GM12878 (cell line): Measurements from ENCODE around the gene RBM7. TPM values are rescaled to one million over a fixed set of nuclear protein-coding genes. Genes with fewer than 3 reads are reported as not detected.

ENCODE experiments used
- ATAC-seq: fragments of 200-7000 bp; cut with Tn5 transposase; 3 replicates; pipeline ENCODE4 v1.9.1; 2020; ENCODE audit warnings: mild to moderate bottlenecking, moderate library complexity
- BruUV-seq: library from RNA; stranded (reverse); fragments of 400-500 nt; replicated peaks from 2 replicates; lab custom pipeline; 2021; lab: Mats Ljungman, UMichigan
- CTCF ChIA-PET: fragments of 300-600 bp; sonication (Branson Sonifier 250); formaldehyde crosslinking; extraction: SDS; loops from one replicate; lab custom pipeline; 2021; ENCODE audit warnings: inconsistent platforms; lab: Yijun Ruan, JAX
- POLR2A ChIA-PET: fragments of 350-600 bp; formaldehyde crosslinking; extraction: SDS; loops from one replicate; lab custom pipeline; 2021; ENCODE audit warnings: inconsistent platforms; lab: Charles Lee
- RAD21 ChIA-PET: fragments of 300-600 bp; sonication (Branson Sonifier 250); formaldehyde crosslinking; loops from one replicate; lab custom pipeline; 2023; ENCODE audit warnings: antibody characterized with exemption; ENCODE audit not compliant: unreplicated experiment; lab: Charles Lee
- SMC1A ChIA-PET: fragments of 300-600 bp; sonication (Branson Sonifier 250); formaldehyde crosslinking; loops from one replicate; lab custom pipeline; 2023; ENCODE audit not compliant: unreplicated experiment, uncharacterized antibody; lab: Charles Lee
- DNase-seq: peaks from one replicate; pipeline ENCODE4 v3.0.0-alpha.2; 2011; ENCODE audit warnings: low read depth, low spot score
- FAIRE-seq: peaks from 3 replicates; lab custom pipeline; 2011; peaks lifted over from hg19 to GRCh38; lab: Jason Lieb, UNC
- H2AFZ ChIP-seq: 2 replicates; pipeline ENCODE4 v1.6.0; 2011; ENCODE audit warnings: low read depth, low read length, control low read depth; ENCODE audit not compliant: control insufficient read depth
- H3K27ac ChIP-seq: 2 replicates; pipeline ENCODE4 v1.5.1; 2011; ENCODE audit warnings: control low read depth; ENCODE audit not compliant: control insufficient read depth, insufficient read depth
- H3K27me3 ChIP-seq, 2 experiments: replicated peaks in 1 of 2; 2 replicates each; pipeline versions ENCODE4 v1.6.0 to v1.6.1; 2011; ENCODE audit warnings: low read length in 1 of 2; ENCODE audit not compliant: control insufficient read depth in 2 of 2, insufficient read depth in 2 of 2
- H3K36me3 ChIP-seq, 2 experiments: 2 replicates each; pipeline ENCODE4 v1.5.1; 2011; ENCODE audit warnings: low read length in 1 of 2; ENCODE audit not compliant: control insufficient read depth in 2 of 2, insufficient read depth in 2 of 2
- H3K4me1 ChIP-seq: 2 replicates; pipeline ENCODE4 v1.6.1; 2011; ENCODE audit warnings: mild to moderate bottlenecking, low read length, moderate library complexity, mixed read lengths; ENCODE audit not compliant: control insufficient read depth, insufficient read depth
- H3K4me2 ChIP-seq: 2 replicates; pipeline ENCODE4 v1.6.0; 2011; ENCODE audit warnings: control low read depth; ENCODE audit not compliant: control insufficient read depth, insufficient read depth
- H3K4me3 ChIP-seq: fragments of 200-600 bp; sonication (generic); 2 replicates; pipeline ENCODE4 v1.5.1; 2016
- H3K79me2 ChIP-seq: 2 replicates; pipeline ENCODE4 v1.6.0; 2011; ENCODE audit warnings: low read length; ENCODE audit not compliant: control insufficient read depth, insufficient read depth
- H3K9ac ChIP-seq: 2 replicates; pipeline ENCODE4 v1.8.0; 2011; ENCODE audit warnings: low read length, control low read depth, mixed read lengths; ENCODE audit not compliant: control insufficient read depth, insufficient read depth
- H3K9me3 ChIP-seq: replicated peaks from 3 replicates; pipeline ENCODE4 v1.5.1; 2011; ENCODE audit warnings: mild to moderate bottlenecking, low read length; ENCODE audit not compliant: control insufficient read depth, insufficient read depth
- H4K20me1 ChIP-seq: 2 replicates; pipeline ENCODE4 v1.6.0; 2011; ENCODE audit not compliant: control insufficient read depth, insufficient read depth
- EGR1 ChIP-seq, 2 experiments: IDR thresholded peaks; 1 replicate in 1 of 2; 2 replicates in 1 of 2; pipeline ENCODE4 v1.6.1; 2011 to 2012; ENCODE audit warnings: low read depth in 2 of 2, low read length in 2 of 2, borderline replicate concordance in 1 of 2, mild to moderate bottlenecking in 1 of 2, moderate library complexity in 1 of 2
- ETV6 ChIP-seq, 2 experiments: fragments of 450-650 bp in 1 of 2; IDR thresholded peaks in 1 of 2; conservative IDR thresholded peaks in 1 of 2; 2 replicates each; pipeline ENCODE4 v1.6.1; 2014; ENCODE audit warnings: antibody characterized with exemption in 1 of 2, borderline replicate concordance in 1 of 2, low read depth in 1 of 2, mild to moderate bottlenecking in 1 of 2, moderate library complexity in 1 of 2
- IKZF2 ChIP-seq, 2 experiments: fragments of 450-650 bp; IDR thresholded peaks; 2 replicates each; pipeline ENCODE4 v1.6.1; 2017; ENCODE audit warnings: mild to moderate bottlenecking in 2 of 2, moderate library complexity in 2 of 2
- JUNB ChIP-seq: IDR thresholded peaks from 2 replicates; pipeline ENCODE4 v1.6.1; 2016; ENCODE audit warnings: antibody characterized with exemption, mild to moderate bottlenecking
- LARP7 ChIP-seq: fragments of 450-650 bp; IDR thresholded peaks from 2 replicates; pipeline ENCODE4 v1.6.1; 2017; ENCODE audit warnings: mild to moderate bottlenecking
- MYC ChIP-seq: IDR thresholded peaks from 2 replicates; pipeline ENCODE4 v1.6.1; 2011; ENCODE audit warnings: mild to moderate bottlenecking, low read length, moderate library complexity, inconsistent platforms; ENCODE audit not compliant: insufficient read depth, insufficient replicate concordance, insufficient read length, severe bottlenecking
- SIX5 ChIP-seq: IDR thresholded peaks from 2 replicates; pipeline ENCODE4 v1.6.1; 2011; ENCODE audit warnings: mild to moderate bottlenecking, low read depth, low read length, moderate library complexity; ENCODE audit not compliant: severe bottlenecking
- STAT3 ChIP-seq: IDR thresholded peaks from 2 replicates; pipeline ENCODE4 v1.6.1; 2011; ENCODE audit warnings: low read depth, low read length, improper control_type of control experiment
- TCF12 ChIP-seq: IDR thresholded peaks from 2 replicates; pipeline ENCODE4 v1.6.1; 2011; ENCODE audit warnings: low read depth, mild to moderate bottlenecking, low read length
- ZSCAN29 ChIP-seq: fragments of 450-650 bp; IDR thresholded peaks from 2 replicates; pipeline ENCODE4 v1.6.1; 2017; ENCODE audit warnings: mild to moderate bottlenecking, moderate library complexity
- ZZZ3 ChIP-seq: IDR thresholded peaks from 2 replicates; pipeline ENCODE4 v1.6.1; 2011; ENCODE audit warnings: low read depth; ENCODE audit not compliant: control insufficient read depth, insufficient read length
- WGBS: methylation state at CpG from one replicate; pipeline ENCODE4 v1.1.6; 2016; ENCODE audit warnings: low lambda C conversion rate; ENCODE audit not compliant: insufficient replicate concordance, insufficient coverage; ENCODE audit errors: missing lambda C conversion rate; 5-methylcytosine and 5-hydroxymethylcytosine counted together
- in situ Hi-C: fragments of 300-500 bp; cut with MboI; formaldehyde crosslinking; loops from 9 replicates; pipeline ENCODE4 v1.14.3; 2018; ENCODE audit warnings: mixed read lengths
- intact Hi-C: fragments of 100-400 bp; cut with micrococcal nuclease; formaldehyde crosslinking; loops from one replicate; pipeline ENCODE4 v1.14.2; 2022; ENCODE audit not compliant: unreplicated experiment
- polyA plus RNA-seq, 11 experiments: library from polyadenylated mRNA; depleted of rRNA in 4 of 11; unstranded in 6 of 11; stranded (reverse) in 5 of 11; fragments of >200 nt; fragmentation: Nextera tagmentation in 4 of 11; fragmentation: Illumina TruSeq in 1 of 11; extraction: Ambion mirVana in 4 of 11; extraction: Trizol in 1 of 11; gene quantifications; 1 replicate in 1 of 11; 2 replicates in 10 of 11; pipeline versions ENCODE4 v1.2.1 to v1.2.3, GENCODE V29; 2011 to 2016; ENCODE audit warnings: inconsistent platforms in 2 of 11, missing spikeins in 2 of 11, low read depth in 1 of 11
- total RNA-seq, 4 experiments: library from RNA; depleted of rRNA in 3 of 4; stranded (reverse); fragments of >200 nt in 3 of 4; fragmentation: Illumina TruSeq in 1 of 4; extraction: Trizol in 1 of 4; gene quantifications; 2 replicates each; pipeline versions ENCODE4 v1.2.1 to v1.2.3, GENCODE V29; 2013 to 2021
- TF ChIP-seq, protein P1 (sequence below): IDR thresholded peaks from 2 replicates; pipeline ENCODE4 v1.6.1; 2012; ENCODE audit warnings: mild to moderate bottlenecking, low read depth, low read length

Gene RBM7
- total and polyA plus RNA-seq, 10 of the 15 experiments (the other 5 are each of a cell fraction or from before 2014, with no cell fraction given): 17.0 to 46.2 (median 26.0) TPM

DNA sequence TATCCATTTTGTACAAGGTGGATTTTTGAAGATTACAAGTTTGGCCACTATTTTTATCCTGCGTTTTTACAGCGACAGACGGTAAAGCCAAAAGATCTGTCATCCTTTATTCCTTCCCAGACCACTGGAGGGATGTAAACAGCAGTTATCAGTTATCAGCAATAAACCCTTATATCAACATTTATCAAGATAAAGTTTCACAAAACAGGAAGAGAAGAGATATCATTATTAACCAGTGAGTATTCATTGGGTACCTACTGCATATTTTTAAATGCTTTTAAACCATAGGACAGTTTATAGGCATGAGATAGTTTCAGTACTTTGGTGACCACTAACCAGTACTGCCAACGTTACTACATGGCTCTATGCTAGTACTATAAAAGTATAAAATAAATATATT lies 32.9 kb downstream of the RBM7 start:
- BruUV-seq: no TSS peak
- in situ Hi-C loops (no loop called here), intact Hi-C loops (no loop called here)
- Histone ChIP-seq H3K27me3 (no peaks in the 10 kb centered on the region; a peak in 1 of 4 replicates), H3K9me3 (no peaks in the 10 kb centered on the region), H3K9ac (no peak overlapping the region), H3K36me3 (no peaks in the 10 kb centered on the region), H2AFZ (no peak overlapping the region), H3K4me1 (no peaks in the 10 kb centered on the region), H3K27ac (no peak overlapping the region), H3K4me2 (no peak overlapping the region), H3K4me3 (no peak overlapping the region), H4K20me1 (no peaks in the 10 kb centered on the region), H3K79me2 (no peaks in the 10 kb centered on the region)
- WGBS: 53% methylated on average over 4 of the region's 4 CpGs
- TF ChIP-seq STAT3 (no peak), TCF12 (no peak), ETV6 (conservative IDR thresholded peaks at IDR 0.05 in 1 of 2, IDR thresholded peaks at IDR 0.05 in 1 of 2; ENCODE audit: borderline replicate concordance in 1 of 2, low read depth in 1 of 2) (no peak), EGR1 (IDR thresholded peaks at IDR 0.05; ENCODE audit: borderline replicate concordance in 1 of 2, low read depth in 2 of 2, low read length in 2 of 2) (no peak), JUNB (no peak)
- no peak for FAIRE-seq
- no peak for DNase-seq
- SMC1A ChIA-PET: no interaction called here
- POLR2A ChIA-PET: no interaction called here
- RAD21 ChIA-PET: no interaction called here
- CTCF ChIA-PET: no interaction called here
- no peak for ATAC-seq

DNA sequence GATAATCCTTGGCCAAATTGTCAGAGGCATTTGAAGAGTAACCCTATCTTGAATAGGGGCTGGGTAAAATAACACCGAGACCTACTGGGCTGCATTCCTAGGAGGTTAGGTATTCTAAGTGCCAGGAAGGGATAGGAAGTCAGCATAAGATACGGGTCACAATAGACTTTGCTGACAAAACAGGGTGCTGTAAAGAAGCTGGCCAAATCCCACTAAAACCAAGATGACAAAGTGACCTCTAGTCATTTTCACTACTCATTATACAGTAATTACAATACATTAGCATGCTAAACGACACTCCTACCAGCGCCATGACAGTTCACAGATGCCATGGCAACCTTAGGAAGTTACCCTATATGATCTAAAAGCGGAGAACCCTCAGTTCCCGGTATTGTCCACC lies 37.8 kb downstream of the RBM7 start:
- SMC1A ChIA-PET: interaction anchor here (1.3 kb wide), 1 partner anchor 91 kb away, joined by 3 read pairs; no protein-coding TSS in a partner anchor
- intact Hi-C loops (no loop called here), in situ Hi-C loops (no loop called here)
- ATAC-seq (no peak), DNase-seq (no peak), FAIRE-seq (no peak)
- H3K9ac ChIP-seq: no peak overlapping the region
- H3K4me3 ChIP-seq: no peak overlapping the region
- H3K4me1 ChIP-seq: no peaks in the 10 kb centered on the region
- H3K4me2 ChIP-seq: no peak overlapping the region
- no peak overlapping the region for H3K27ac ChIP-seq
- H3K79me2 ChIP-seq: no peaks in the 10 kb centered on the region
- H3K27me3 ChIP-seq: no peaks in the 10 kb centered on the region; a peak in 1 of 4 replicates
- RAD21 ChIA-PET: no interaction called here
- BruUV-seq: no TSS peak
- H3K9me3 ChIP-seq: no peaks in the 10 kb centered on the region
- CTCF ChIA-PET: no interaction called here
- no peak overlapping the region for H2AFZ ChIP-seq
- WGBS: 88% methylated on average over 6 of the region's 6 CpGs
- POLR2A ChIA-PET: no interaction called here
- TF ChIP-seq ZZZ3 (no peak), IKZF2 (IDR thresholded peaks at IDR 0.05) (no peak), ZSCAN29 (no peak), SIX5 (no peak), LARP7 (no peak), MYC (no peak)
- TF ChIP-seq, protein P1, sequence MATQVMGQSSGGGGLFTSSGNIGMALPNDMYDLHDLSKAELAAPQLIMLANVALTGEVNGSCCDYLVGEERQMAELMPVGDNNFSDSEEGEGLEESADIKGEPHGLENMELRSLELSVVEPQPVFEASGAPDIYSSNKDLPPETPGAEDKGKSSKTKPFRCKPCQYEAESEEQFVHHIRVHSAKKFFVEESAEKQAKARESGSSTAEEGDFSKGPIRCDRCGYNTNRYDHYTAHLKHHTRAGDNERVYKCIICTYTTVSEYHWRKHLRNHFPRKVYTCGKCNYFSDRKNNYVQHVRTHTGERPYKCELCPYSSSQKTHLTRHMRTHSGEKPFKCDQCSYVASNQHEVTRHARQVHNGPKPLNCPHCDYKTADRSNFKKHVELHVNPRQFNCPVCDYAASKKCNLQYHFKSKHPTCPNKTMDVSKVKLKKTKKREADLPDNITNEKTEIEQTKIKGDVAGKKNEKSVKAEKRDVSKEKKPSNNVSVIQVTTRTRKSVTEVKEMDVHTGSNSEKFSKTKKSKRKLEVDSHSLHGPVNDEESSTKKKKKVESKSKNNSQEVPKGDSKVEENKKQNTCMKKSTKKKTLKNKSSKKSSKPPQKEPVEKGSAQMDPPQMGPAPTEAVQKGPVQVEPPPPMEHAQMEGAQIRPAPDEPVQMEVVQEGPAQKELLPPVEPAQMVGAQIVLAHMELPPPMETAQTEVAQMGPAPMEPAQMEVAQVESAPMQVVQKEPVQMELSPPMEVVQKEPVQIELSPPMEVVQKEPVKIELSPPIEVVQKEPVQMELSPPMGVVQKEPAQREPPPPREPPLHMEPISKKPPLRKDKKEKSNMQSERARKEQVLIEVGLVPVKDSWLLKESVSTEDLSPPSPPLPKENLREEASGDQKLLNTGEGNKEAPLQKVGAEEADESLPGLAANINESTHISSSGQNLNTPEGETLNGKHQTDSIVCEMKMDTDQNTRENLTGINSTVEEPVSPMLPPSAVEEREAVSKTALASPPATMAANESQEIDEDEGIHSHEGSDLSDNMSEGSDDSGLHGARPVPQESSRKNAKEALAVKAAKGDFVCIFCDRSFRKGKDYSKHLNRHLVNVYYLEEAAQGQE: no peak
- TF ChIP-seq, all 136 proteins: peak for 0
- Histone ChIP-seq H3K36me3 (no peaks in the 10 kb centered on the region), H4K20me1 (no peaks in the 10 kb centered on the region)
